ENCODE results near the gene ZNF181.
"Not testable (repeated sequence)": the region's sequence is repeated elsewhere in the genome, so short reads cannot be mapped to it uniquely, and the experiment has no call there.

The ZNF181 gene
- total RNA-seq: 2.5 to 12.1 (median 4.3) reads per million in 17 experiments

DNA sequence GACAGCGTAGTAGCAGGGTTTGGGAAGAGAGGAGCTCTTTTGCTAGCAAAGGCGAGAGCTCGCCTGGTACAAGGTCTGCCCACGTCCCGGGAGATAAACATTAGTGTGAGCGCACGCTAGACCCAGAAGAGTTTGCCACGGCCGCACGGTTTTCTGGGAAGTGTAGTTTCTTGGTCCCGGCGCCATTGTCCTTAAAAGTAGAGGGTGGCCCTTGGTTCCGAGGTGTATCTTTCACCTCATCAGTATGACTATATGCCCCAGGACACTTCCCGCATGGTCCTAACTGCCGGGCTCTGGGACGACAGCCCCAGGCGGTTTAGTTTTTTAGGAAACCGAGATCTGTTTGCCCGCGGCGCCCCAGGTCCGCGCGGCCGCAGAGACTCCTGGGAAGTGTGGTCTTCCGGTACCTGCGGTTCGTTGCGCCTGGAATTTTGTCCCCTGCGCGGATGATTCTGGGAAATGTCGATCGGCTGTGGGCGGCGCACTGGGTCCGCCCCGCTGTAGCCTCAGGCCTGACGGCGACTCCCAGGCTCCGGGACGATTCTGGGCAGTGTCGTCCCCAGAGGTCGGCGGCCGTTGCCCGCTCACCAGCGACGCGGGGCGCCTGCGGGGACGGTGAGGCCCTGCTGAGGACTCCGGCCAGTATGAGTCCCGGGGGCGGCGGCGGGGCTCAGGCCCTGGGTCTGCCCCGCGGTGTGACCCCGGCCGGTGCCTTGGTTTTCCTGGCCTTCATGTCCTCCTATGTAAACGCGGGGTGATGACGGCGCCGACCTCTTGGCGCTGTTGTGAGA is at the start of gene ZNF181:
ZNF181 (plus strand) TSS at position 498 of the 791 bp plus-strand sequence. CDS start 795 bp downstream, outside the sequence.
- DNase-seq: peak; percentile 90 to 94 (median 93)

DNA sequence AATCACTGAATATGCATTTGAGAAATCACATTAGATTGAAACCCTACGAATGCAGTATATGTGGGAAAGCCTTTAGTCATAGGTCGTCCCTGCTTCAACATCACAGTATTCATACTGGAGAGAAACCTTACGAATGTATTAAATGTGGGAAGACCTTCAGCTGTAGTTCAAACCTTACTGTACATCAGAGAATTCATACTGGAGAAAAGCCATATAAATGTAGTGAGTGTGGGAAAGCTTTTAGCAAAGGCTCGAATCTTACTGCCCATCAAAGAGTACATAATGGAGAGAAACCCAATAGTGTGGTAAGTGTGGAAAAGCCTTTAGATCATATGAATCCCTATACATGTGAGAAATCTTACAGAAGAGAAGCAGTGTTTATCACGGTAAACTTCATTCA is 48.8 kb upstream of the ZNF181 start:
- DNase-seq: not testable (repeated sequence)

DNA sequence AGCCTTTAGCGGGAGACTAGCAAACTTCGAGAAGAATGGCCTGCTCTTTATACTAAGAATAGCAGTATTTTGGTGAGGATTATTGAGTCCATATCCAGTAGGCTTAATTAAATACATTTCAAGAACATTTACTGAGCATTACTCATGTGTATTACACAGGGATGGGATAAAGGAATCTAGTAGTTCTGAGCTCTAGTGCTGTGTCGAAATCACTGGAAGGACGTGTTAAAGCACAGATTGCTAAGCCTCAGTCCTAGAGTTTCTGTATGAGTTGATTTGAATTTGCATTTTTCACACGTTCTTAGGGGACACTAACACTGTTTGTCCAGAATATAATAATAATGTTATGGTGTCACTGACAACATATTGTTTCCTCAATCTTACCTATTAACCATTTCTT is 47.6 kb upstream of the ZNF181 start:
- DNase-seq: no peak

DNA sequence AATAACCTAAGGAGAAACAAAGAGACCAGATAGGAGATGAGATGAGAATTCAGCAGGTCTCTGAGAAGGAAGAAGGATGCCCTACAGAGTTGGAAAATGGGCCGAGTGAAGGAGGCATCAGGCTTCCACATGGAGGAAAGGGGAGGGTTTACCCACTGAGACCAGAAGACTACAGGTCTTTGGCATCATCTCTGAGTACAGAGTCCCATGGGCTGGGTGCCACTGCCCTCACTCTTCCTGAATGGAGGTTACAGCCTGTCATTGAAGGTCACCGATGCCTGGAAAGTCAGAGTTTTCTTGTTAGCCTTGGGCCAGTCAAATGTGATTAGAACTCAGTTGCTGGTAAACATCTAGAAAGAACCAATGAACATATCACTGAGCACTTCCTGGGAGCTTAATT is 46.7 kb upstream of the ZNF181 start:
- no peak for DNase-seq

DNA sequence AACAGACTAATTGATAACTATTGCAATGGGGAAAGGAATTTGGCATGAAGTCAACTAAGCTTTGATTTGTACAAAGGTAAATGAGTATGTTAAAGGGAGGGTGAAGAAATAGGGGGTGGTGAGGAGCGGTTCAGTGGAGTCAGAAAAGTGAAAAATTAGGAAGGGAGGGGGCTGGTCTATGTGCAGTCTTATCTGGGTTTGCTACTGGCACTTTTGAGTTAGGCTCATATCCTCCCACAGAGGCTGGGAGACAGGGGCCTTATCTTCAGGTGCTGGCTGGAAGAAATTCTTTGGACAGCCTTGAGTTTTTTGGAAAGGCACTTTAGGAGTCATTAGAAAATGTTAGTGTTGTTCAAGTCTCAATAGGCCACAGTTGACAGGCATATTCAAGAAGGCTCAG is 45.5 kb upstream of the ZNF181 start:
- no peak for DNase-seq

DNA sequence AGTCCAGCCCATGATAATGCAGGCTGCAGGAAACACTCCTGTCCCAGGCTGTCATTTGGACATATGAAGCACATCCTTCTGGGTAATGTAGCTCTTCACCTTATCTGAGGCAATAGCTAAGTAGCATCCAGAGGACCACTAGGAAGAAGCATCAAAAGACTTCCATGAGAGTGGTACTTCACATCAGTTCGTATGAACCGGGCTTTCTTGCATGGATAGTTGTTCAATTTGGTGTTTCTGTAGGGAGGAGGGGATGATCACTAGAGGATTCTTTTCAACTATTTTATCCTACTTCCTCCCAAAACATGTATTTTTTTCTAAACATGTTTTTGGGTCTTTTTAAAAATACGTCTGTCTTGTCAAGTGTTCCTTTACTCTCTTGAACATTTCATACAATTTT is 43.7 kb upstream of the ZNF181 start:
- no peak for DNase-seq

DNA sequence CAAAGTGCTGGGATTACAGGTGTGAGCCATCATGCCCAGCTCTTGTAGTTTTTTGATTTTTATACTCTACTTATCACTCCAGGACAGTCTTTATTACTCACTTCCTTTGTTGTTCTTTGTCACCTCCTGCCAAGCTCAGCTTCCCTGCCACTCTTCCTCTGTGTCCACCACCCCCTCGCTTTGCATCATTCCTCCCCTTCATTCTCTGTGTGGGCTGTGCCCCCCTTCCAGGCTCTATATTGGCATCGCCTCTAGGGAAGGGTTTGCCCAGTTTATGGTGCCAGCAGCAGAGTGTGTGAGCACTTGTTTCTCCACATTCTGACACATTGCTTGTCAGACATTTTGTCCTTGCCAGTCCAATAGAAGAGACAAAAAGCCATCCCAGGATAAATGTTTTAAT is 41.5 kb upstream of the ZNF181 start:
- DNase-seq: no peak

DNA sequence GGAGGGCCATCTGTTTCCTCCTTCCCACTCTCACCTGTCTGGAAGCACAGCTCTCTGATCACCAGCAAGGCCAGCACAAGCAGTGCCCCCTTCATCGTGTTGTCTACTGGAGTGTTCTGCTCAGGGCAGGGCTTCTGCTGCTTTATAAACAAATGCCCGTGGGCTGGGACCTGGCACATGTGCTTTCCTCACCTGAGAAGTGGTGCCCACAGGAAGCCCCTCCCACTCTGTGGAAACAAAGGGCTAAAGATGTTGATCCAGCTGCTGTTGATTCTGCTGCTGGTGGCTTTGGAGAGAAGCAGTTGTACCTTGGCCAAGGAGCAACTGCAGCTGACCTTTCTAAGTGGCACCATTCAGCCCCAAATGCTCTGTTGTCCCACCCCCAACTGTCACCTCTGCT is 26.4 kb upstream of the ZNF181 start:
- DNase-seq: no peak

DNA sequence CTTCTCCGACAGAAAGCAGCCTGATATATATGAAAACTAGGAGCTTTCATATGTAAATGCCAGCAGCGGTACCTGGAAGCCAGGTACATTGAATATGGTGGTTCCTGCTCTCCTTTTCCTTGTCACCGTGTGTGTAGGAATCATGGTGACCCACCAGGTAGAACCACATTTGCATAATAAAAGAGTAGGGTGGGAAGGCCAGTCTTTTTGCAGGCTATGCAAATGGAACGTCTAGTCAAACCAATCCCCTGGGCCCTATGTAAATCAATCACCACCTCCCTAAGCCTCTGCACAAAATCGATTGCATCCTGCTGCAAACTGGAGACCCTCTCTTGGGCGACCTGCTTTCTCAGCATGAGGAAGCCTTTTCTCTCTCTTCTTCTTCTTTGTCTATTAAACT is 22.2 kb upstream of the ZNF181 start:
- DNase-seq: no peak

DNA sequence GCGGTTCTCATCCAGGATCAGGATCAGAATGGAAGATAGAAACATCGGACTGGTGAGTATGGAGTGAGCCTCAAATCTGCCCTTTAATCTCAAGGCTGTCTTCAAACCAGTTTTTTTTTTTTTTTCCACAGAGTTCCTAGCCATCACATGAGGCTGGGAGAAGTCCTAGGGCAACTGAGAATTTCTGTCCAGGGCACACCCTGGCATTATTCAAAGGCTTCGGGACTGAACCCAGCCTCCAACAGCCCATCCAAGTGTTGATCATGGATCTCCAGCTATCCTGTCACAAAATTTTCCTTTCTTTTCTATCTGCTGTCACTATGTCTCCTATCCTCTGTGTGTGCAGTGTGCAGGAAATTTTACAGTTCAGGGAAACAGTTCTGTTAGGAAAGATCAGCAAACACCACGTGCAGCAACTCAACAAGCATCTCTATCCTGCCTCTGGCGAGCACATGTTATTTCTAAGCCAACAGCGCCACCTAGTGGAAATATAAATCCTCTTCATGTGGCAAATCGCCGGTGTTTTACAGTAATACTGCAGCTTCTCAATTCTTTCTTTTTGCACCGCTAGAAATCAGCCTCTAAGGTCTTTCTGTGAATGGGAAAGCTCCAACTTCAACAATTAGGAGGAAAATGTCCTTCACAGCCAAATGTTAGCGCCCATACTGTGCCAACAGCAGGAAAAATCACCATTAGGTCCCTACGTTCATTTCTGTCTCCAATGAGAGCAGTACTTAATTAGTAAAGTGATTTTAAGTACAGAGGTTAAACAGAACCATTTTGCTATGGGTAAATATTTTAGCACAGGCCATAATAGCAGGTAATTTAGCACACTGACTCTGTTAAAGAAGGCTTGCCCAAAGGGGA is 21.4 kb upstream of the ZNF181 start:
- DNase-seq: peak; percentile 77 to 90 (median 85)

DNA sequence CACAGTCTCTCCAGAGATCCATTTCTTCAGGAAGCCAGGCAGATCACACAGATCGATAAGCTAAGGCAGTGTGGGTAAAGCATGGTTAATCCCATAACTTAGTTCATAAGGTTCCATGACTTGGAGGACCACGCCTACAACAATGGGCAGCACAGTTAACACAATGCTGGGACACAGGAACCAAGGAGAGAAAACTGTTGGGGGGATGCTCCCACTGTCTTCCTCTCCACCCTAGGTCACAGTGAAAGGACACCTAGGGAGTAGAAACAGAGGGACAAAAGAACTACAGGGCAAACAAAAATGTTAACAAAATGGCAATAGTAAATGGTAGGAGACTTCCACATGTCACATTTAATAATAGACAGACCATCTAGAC is 20.8 kb upstream of the ZNF181 start:
- DNase-seq: no peak

DNA sequence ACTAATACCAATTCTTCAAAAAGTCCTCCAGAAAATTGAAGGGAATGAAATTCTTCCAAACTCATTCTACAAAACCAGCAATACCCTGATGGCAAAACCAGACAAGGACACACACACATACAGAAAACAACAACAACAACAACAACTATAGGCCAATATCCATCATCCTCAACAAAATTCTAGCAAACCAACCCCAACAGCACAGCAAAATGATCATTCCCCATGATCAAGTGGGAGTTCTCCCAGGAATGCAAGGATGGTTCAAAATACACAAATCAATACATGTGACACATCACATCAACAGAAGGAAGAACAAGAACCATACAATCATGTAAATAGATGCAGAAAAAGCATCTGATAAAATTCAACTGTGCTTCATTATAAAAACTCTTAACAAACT is 18.7 kb upstream of the ZNF181 start:
- no peak for DNase-seq

DNA sequence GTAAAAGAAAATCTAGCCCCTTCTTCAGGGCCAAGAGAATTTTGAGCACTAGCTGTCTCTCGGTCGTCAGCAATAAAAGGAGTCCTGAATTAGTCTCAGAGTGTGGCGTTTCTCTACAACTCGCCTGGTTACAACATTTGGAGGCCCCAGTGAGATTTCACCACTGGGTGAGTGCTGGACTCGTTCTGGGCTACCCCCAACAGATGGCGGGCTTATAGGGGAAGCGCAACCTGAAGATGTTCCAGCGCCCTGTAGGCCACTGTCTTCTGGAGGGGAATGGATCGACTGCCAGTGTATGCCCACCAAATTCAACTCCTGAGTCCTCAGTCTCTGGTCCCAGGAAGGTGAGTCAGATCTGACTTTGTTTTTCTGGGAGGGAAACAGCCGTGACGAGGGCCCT is 11.7 kb upstream of the ZNF181 start:
- DNase-seq: no peak

DNA sequence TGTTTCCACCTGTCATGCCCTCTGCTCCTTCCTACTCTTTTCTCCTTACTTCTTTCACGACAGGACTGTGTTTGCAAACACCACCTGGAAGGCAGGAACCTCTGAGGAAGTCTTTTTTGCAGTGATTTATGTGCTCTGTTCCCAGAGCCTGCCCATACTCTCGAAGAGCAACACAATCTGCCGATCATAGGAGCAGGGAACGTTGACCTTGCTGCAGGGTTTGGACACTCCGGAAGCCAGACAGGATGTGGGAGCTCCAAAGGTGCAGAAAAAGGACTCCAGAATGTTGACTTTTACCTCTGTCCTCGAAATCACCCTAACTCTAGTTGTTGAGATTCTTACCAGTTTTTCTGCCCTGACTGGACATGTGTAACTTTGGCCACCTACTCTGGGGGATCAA is 8.6 kb upstream of the ZNF181 start:
- DNase-seq: no peak

DNA sequence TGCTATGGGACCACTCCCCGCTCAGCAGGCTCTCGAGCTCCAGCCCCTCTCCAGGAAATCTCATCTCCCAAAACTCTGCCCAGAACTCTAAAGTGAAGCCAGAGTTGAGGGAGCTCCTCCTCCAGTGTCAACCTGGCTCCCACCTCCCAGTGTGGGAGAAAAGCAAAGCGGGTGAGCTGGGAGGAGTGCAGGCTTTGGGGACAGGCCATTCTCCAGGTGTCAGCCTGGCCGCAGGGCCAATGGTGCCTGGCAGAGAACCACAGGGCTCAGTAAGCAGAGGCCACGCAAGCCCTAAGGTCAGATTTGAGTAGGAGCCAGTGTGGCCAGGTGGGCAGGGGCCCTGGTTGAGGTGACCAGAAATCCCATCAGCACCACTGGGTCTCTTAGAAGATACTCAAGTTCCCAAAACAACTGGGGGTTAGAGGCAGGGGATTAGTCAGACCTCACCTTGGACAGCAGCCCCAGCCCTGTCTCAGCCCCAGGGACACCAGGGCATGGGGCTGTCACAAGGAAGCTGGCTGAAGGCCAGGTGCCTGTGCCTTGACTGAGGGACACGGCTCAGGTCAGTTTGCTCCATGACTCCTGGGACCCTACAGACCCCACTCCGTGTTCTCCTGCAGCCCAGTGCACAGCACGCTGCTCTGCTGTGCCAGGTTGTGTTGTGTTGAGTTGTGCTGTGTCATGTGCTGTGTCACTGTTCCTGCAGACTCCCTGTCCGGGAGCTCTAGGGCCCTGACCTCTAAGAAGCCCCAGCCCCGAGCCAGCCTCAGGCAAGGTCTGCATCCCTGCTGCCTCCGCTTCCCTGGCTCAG is 2.8 kb upstream of the ZNF181 start:
- DNase-seq: no peak

DNA sequence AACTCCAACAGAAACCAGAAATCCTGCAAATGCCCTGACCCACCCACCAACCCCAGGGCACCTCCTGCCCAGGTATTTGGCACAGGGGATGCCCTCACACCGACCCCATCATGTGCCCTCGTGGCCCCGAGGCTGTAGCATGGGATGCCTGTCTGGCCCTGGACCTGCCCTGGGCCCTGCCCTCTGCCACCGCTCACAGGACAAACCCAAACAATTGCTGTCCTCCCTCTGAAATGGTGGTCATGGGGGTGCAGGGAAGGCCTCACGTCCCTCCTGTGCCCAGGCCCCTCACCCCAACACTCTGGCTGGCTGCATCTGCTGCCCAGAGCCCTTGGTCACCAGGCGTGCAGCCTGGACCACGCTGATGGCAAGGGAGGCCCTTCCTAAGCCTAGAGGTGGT is 2.1 kb upstream of the ZNF181 start:
- no peak for DNase-seq

DNA sequence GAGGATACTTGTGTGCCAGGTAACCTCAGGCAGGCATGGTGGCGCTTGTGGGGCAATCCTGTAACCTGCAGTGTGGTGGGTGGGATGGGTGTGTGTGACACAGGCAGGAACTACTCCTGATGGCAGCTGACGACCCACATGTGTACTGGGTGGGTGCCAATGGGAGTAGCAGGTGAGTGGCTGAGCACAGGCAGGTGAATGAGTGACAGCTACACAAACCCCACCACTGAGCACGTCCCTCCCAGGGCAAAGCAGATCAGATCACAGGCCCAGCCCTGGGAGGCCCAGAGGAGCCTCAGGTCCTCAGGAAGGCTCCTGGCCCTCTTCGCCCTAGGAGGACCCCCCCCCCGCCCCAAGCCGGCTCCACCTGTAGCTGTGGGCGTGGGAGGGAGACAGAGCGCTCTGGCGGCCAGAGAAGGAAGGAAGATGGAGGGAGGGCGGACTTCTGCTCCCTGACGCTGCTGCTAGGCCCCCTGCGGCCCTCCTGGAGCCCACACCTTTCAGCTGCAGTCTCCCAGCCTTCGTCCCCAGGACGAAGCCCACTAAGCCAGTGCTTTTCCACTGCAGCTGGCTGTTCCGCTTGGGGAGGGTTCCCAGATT is 1.3 kb upstream of the ZNF181 start:
- DNase-seq: no peak

DNA sequence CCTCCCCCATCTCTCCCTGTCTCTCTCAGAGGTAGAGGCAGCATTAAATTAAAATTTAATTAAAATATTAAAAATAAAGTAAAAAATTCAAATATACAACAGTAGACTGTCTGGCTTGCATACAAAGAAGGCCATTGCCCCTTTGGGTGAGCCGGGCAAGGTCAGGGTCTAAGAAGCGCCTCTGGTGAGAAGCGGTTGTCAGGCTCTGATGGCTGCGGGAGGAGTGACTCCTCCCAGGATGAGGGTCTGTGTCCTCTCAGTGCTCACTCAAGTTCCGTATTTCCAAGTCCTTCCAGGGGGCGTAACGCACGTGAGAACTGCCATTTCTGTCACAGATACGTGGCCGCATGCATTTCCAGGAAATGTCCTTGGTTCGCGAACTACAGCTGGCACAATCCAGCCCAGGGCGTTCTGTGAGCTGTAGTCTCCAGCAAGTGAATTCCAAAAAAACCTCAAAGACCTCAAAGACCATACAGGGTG is 737 bp upstream of the ZNF181 start:
- DNase-seq: peak; percentile 72 to 82 (median 78)

DNA sequence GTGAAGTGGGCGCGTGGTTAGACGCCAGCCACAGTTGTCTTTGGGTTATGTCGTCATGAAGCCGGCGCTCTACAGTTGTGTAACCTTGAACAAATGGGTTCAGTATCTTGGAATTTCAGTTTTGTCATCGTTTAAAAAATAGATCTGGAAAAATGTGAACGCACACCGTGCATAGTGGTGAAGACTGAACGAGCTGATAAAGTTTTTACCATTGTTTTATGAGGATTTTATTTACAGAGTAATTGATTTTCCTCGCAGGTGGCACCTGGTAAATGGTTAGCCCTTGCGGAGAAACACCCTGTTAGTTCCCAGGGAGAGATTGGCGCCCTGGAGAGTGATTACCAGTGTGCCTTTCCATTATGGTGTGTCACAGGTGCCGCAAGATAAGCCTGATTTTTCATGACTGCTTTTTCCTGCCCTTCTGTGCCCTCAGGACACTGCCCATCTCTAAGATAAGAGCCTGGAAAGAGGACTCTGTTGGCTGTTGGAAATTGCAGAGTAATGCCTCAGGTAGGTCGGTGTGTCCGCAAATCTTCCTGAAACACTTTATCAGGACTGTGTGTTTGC is 577 bp downstream of the ZNF181 start:
- peak in 2 of 4 experiments; percentile 86 to 91 for DNase-seq

DNA sequence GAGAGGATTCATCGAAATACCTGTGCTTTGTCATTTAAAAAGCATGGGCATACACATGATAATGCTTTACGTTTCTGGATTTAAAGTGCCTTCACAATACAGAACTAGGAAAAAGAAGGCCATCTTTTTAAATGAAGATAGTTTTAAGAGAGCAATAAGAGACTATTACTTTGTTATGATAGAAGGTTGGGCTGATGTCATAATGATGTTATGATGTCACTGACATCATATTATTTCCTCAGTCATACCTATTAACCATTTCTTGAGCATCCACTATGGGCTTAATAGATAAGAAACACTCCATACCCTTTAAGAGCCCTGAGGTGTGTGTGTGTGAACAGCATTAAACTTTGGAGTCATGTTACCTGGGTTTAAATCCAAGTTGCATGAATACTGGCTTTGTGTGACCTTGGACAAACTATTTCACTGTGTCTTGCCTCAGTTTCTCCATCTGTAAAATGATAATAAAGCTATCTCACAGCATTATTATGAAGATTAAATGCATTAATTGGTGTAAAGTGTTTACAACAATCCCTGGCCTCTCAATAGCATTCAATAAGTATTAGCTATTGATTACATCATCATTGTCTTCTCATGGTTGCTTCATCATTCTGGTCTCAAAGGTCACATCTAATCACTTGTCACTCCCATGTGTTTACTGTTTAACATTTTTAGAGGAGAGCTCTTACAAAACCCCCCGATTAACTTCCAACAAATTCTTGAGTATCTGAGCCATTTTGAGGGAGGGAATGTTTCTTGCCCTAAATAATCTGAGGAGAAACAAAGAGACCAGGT is 11.1 kb downstream of the ZNF181 start:
- DNase-seq: no peak

DNA sequence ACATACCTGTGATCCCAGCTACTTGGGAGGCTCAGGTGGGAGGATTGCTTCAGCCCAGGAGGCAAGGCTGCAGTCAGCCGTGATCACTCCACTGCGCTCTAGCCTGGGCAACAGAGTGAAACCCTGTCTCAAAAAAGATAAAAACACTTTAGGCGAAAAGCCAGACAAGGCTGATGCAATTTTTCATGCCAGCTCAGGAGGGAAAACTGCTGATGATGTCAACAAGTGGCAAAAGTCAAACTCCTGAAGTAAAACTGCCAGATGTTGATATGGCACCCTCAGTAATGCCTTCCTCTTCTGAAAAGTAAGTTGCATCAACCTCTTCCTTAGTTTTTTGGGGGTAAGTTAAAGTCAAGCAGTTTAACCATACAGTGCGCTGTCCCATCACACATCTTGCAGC is 23.4 kb downstream of the ZNF181 start:
- DNase-seq: no peak

Data from suppressor macrophage (primary cell).